Upper lobe of left lung (tissue), 6 donors: Measurements from ENCODE around the gene GRK1. TPM values are rescaled to one million over a fixed set of nuclear protein-coding genes. Genes with fewer than 3 reads are reported as not detected.
"Not testable (repeated sequence)": the region's sequence is repeated elsewhere in the genome, so short reads cannot be mapped to it uniquely, and the experiment has no call there.

Experiments
- ATAC-seq, 2 donors: fragments of 200-7000 bp; cut with Tn5 transposase; one replicate each; pipeline ENCODE4 v1.9.1; 2022; ENCODE audit warnings: mild to moderate bottlenecking in 2 of 2, moderate library complexity in 2 of 2; ENCODE audit not compliant: low FRiP score in 2 of 2
- DNase-seq, 2 donors: peaks; one replicate each; pipeline ENCODE4 v3.0.0-alpha.2; 2019 to 2020
- H3K27ac ChIP-seq, 4 donors: fragments of 200-600 bp; sonication (generic); one replicate each; pipeline ENCODE4 v1.5.1; 2016 to 2019
- H3K27me3 ChIP-seq, 4 donors: fragments of 200-600 bp; sonication (generic); one replicate each; pipeline ENCODE4 v1.5.1; 2017 to 2019
- H3K36me3 ChIP-seq, 4 donors: fragments of 200-600 bp; sonication (generic); one replicate each; pipeline ENCODE4 v1.5.1; 2016 to 2019
- H3K4me1 ChIP-seq, 4 donors: fragments of 200-600 bp; sonication (generic); one replicate each; pipeline ENCODE4 v1.5.1; 2018 to 2019
- H3K4me3 ChIP-seq, 4 donors: fragments of 200-600 bp; sonication (generic); one replicate each; pipeline ENCODE4 v1.5.1; 2017 to 2019; ENCODE audit warnings: mild to moderate bottlenecking in 2 of 4, moderate library complexity in 1 of 4
- H3K9me3 ChIP-seq, 4 donors: fragments of 200-600 bp; sonication (generic); one replicate each; pipeline ENCODE4 v1.5.1; 2018 to 2019
- CTCF ChIP-seq, 6 experiments: fragments of 450-650 bp in 4 of 6; fragments of 200-600 bp in 2 of 6; sonication (generic) in 2 of 6; IDR thresholded peaks; one replicate each; pipeline ENCODE4 v1.5.1; 2016 to 2019; ENCODE audit warnings: antibody characterized with exemption in 6 of 6
- EP300 ChIP-seq, 4 donors: sonication (generic); formaldehyde crosslinking; IDR thresholded peaks; one replicate each; pipeline ENCODE4 v1.5.1; 2017; ENCODE audit warnings: antibody characterized with exemption in 4 of 4, control low read depth in 2 of 4
- POLR2A ChIP-seq, 4 donors: fragments of 450-650 bp; IDR thresholded peaks; one replicate each; pipeline ENCODE4 v1.5.1; 2016 to 2017; ENCODE audit warnings: antibody characterized with exemption in 4 of 4, mild to moderate bottlenecking in 2 of 4
- POLR2AphosphoS5 ChIP-seq, 2 donors: sonication (generic); formaldehyde crosslinking; IDR thresholded peaks; one replicate each; pipeline ENCODE4 v1.5.1; 2017; ENCODE audit warnings: antibody characterized with exemption in 2 of 2
- WGBS, 2 donors: methylation state at CpG; one replicate each; pipeline ENCODE4 v1.1.5; 2017 to 2018; 5-methylcytosine and 5-hydroxymethylcytosine counted together
- total RNA-seq, 6 donors: library from RNA; depleted of rRNA in 4 of 6; stranded (reverse); fragments of >200 nt in 4 of 6; gene quantifications; one replicate each; pipeline versions ENCODE4 v1.1.0 to v1.2.1, GENCODE V29; 2016 to 2021
- donor health status: DM: no; HTN: no; CAD: no; lungs with moderate emphysema.
- donor health status: DM: no; HTN: yes; CAD: no; lungs with severe emphysema.

Gene GRK1
- total RNA-seq, 6 donors from 2014 or later = 0.15 to 5.2 TPM; not detected in 4

DNA sequence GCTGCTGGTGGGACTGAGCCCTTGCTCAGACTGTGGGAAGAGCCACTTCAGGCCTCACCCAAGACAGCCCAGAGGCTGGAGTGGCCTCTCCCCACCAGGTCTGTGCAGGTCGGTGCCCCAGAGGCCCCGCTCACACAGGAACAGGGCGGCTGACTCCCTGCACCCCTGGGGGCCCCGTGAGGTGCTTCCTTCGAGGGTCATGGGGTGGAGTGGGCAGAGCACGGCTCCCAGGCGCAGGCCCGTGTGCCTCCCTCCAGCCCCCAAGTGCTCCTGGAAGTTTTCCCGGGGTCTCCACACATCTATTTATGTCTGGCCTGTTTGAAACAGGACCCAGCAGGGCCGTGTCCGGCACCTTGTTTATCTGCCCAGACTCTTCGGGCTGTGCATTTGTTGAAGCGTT, 82.5 kb downstream of the GRK1 start:
- no peak for TF ChIP-seq POLR2A (IDR thresholded peaks at IDR 0.05)
- no peak for TF ChIP-seq CTCF (IDR thresholded peaks at IDR 0.05)
- no peak for TF ChIP-seq EP300 (IDR thresholded peaks at IDR 0.05)
- no peak for TF ChIP-seq POLR2AphosphoS5 (IDR thresholded peaks at IDR 0.05)
- WGBS, 2 donors = 87 to 100% methylated on average over 2 to 10 of the region's 13 CpGs
- Histone ChIP-seq H3K4me1 (no peaks in the 10 kb centered on the region), H3K27ac (no peak overlapping the region), H3K27me3 (no peaks in the 10 kb centered on the region), H3K9me3 (no peaks in the 10 kb centered on the region), H3K36me3 (no peaks in the 10 kb centered on the region), H3K4me3 (no peak overlapping the region)
- peak in 1 of 2 donors; percentile 24 for ATAC-seq
- DNase-seq = no peak

DNA sequence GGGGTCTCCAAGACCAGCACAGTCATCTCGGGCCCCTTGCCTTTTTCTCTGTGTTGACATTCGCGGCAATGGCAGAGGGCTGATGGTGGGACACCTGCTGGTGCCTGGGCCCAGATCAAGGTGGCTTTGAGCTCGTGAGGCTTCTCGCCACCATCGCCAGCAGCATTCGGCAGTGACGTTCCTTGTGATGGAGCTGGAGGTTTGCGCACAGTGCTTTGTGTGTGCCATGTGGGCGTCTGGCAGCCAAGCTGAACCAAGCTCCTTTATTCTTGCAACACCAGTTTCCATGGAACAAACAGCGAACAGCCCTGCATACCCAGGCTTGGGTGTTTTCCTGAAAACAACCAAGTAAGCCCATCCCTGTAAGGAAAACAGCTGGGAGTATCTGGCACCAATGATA, 82.9 kb downstream of the GRK1 start:
- H3K4me3 ChIP-seq = no peak overlapping the region
- no peak for DNase-seq
- 80 to 94% methylated on average over 7 to 10 of the region's 11 CpGs for WGBS, 2 donors
- no peaks in the 10 kb centered on the region for H3K4me1 ChIP-seq
- ATAC-seq = no peak
- no peak for TF ChIP-seq POLR2AphosphoS5 (IDR thresholded peaks at IDR 0.05)
- no peak for TF ChIP-seq POLR2A (IDR thresholded peaks at IDR 0.05)
- no peak for TF ChIP-seq EP300 (IDR thresholded peaks at IDR 0.05)
- TF ChIP-seq CTCF (IDR thresholded peaks at IDR 0.05) = no peak
- no peaks in the 10 kb centered on the region for H3K36me3 ChIP-seq
- no peaks in the 10 kb centered on the region for H3K27me3 ChIP-seq
- no peaks in the 10 kb centered on the region for H3K9me3 ChIP-seq
- H3K27ac ChIP-seq = no peak overlapping the region

- H3K4me1 ChIP-seq = no peaks in the 10 kb centered on the region
- TF ChIP-seq POLR2AphosphoS5 (IDR thresholded peaks at IDR 0.05) = no peak
- no peaks in the 10 kb centered on the region for H3K36me3 ChIP-seq
- no peak overlapping the region for H3K27ac ChIP-seq
- H3K4me3 ChIP-seq = no peak overlapping the region
- DNase-seq (no peak), ATAC-seq (no peak)
- no peaks in the 10 kb centered on the region for H3K27me3 ChIP-seq
- WGBS, 2 donors = 90 to 91% methylated on average over 20 to 23 of the region's 23 CpGs
- H3K9me3 ChIP-seq = no peaks in the 10 kb centered on the region
These were observed 83.8 kb downstream of the GRK1 start for GRCh38 chr13:113750554-113751399.

GRCh38 chr13:113751491-113751890, 84.5 kb downstream of the GRK1 start:
- no peak for DNase-seq
- 94 to 100% methylated on average over 7 to 17 of the region's 19 CpGs for WGBS, 2 donors

DNA sequence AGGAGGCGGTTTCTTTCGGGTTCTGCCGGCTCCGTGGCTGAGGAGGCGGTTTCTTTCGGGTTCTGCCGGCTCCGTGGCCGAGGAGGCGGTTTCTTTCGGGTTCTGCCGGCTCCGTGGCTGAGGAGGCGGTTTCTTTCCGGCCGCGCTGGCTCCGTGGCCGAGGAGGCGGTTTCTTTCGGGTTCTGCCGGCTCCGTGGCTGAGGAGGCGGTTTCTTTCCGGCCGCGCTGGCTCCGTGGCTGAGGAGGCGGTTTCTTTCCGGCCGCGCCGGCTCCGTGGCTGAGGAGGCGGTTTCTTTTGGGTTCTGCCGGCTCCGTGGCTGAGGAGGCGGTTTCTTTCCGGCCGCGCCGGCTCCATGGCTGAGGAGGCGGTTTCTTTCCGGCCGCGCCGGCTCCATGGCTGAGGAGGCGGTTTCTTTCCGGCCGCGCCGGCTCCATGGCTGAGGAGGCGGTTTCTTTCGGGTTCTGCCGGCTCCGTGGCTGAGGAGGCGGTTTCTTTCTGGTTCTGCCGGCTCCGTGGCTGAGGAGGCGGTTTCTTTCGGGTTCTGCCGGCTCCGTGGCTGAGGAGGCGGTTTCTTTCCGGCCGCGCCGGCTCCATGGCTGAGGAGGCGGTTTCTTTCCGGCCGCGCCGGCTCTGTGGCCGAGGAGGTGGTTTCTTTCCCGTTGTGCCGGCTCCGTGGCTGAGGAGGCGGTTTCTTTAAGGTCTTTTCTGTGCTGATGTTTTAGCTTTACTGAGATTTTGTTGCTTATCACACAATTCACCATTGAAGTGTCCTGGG, 85.4 kb downstream of the GRK1 start:
- DNase-seq, H3K27ac ChIP-seq, H3K4me1 ChIP-seq, H3K36me3 ChIP-seq, H3K9me3 ChIP-seq, ATAC-seq, H3K4me3 ChIP-seq, H3K27me3 ChIP-seq: not testable (repeated sequence)
- 92 to 95% methylated on average over 54 to 64 of the region's 78 CpGs for WGBS, 2 donors

More at GRCh38 chr13:113751491-113751890, 84.5 kb downstream of the GRK1 start:
- TF ChIP-seq POLR2AphosphoS5 (IDR thresholded peaks at IDR 0.05) = no peak
- TF ChIP-seq POLR2A (IDR thresholded peaks at IDR 0.05) = no peak
- TF ChIP-seq CTCF (IDR thresholded peaks at IDR 0.05) = no peak
- no peak for TF ChIP-seq EP300 (IDR thresholded peaks at IDR 0.05)
- Histone ChIP-seq H3K27ac (no peak overlapping the region), H3K9me3 (no peaks in the 10 kb centered on the region), H3K4me3 (no peak overlapping the region), H3K27me3 (no peaks in the 10 kb centered on the region), H3K4me1 (no peaks in the 10 kb centered on the region), H3K36me3 (no peaks in the 10 kb centered on the region)
- no peak for ATAC-seq
